HepG2 (cell line): ENCODE data around the gene HOTAIR. TPM values are rescaled to one million over a fixed set of nuclear protein-coding genes. Genes with fewer than 3 reads are reported as not detected.

Source experiments
- FOXK1 ChIP-seq: sonication (generic); formaldehyde crosslinking; IDR thresholded peaks from 2 replicates; pipeline ENCODE4 v1.4.0; 2020; ENCODE audit warnings: low read depth, missing genetic modification reagents, borderline replicate concordance
- HMGXB4 ChIP-seq, 2 experiments: sonication (generic) in 1 of 2; formaldehyde crosslinking in 1 of 2; IDR thresholded peaks; 2 replicates each; pipeline versions ENCODE4 v1.4.0 to v1.6.1; 2018 to 2020; ENCODE audit warnings: missing genetic modification reagents in 2 of 2, borderline replicate concordance in 1 of 2, low read depth in 1 of 2, mild to moderate bottlenecking in 1 of 2, missing biosample characterization in 1 of 2
- HNF1B ChIP-seq: sonication (generic); formaldehyde crosslinking; IDR thresholded peaks from 2 replicates; pipeline ENCODE4 v1.5.1; 2020; ENCODE audit warnings: mild to moderate bottlenecking, moderate library complexity, missing genetic modification reagents
- NONO ChIP-seq, 2 experiments: fragments of 450-650 bp in 1 of 2; sonication (generic) in 1 of 2; formaldehyde crosslinking in 1 of 2; IDR thresholded peaks in 1 of 2; conservative IDR thresholded peaks in 1 of 2; 2 replicates each; pipeline versions ENCODE4 v1.6.1 to v1.8.0; 2017 to 2022; ENCODE audit warnings: mild to moderate bottlenecking in 1 of 2, missing genetic modification reagents in 1 of 2, moderate library complexity in 1 of 2
- SP140L ChIP-seq: sonication (generic); formaldehyde crosslinking; IDR thresholded peaks from 2 replicates; pipeline ENCODE4 v1.4.0; 2020; ENCODE audit warnings: missing genetic modification reagents, borderline replicate concordance
- TAF15 ChIP-seq: fragments of 200-400 bp; formaldehyde crosslinking; IDR thresholded peaks from one replicate; pipeline ENCODE4 v1.6.1; 2018; ENCODE audit warnings: mild to moderate bottlenecking, low read depth, low read length; ENCODE audit not compliant: poor library complexity, severe bottlenecking
- ZBTB40 ChIP-seq, 2 experiments: fragments of 450-650 bp in 1 of 2; sonication (generic) in 1 of 2; formaldehyde crosslinking in 1 of 2; IDR thresholded peaks; 2 replicates each; pipeline versions ENCODE4 v1.6.1 to v1.8.0; 2016 to 2022; ENCODE audit warnings: antibody characterized with exemption in 1 of 2, mild to moderate bottlenecking in 1 of 2, missing genetic modification reagents in 1 of 2
- ZNF501 ChIP-seq: sonication (generic); formaldehyde crosslinking; IDR thresholded peaks from 2 replicates; pipeline ENCODE4 v1.5.1; 2020; ENCODE audit warnings: mild to moderate bottlenecking, moderate library complexity, missing genetic modification reagents
- ZNF703 ChIP-seq: sonication (generic); formaldehyde crosslinking; IDR thresholded peaks from 2 replicates; pipeline ENCODE4 v1.5.1; 2020; ENCODE audit warnings: missing genetic modification reagents, mild to moderate bottlenecking, moderate library complexity, borderline replicate concordance
- polyA plus RNA-seq, 8 experiments: library from polyadenylated mRNA; depleted of rRNA in 3 of 8; stranded (reverse) in 7 of 8; unstranded in 1 of 8; fragments of >200 nt; fragmentation: Illumina TruSeq in 4 of 8; extraction: Trizol in 4 of 8; gene quantifications; 2 replicates each; pipeline versions ENCODE4 v1.2.1 to v1.2.3, GENCODE V29; 2011 to 2016; ENCODE audit warnings: low read depth in 4 of 8, missing spikeins in 1 of 8, mixed read lengths in 1 of 8; ENCODE audit not compliant: insufficient read depth in 1 of 8
- total RNA-seq, 5 experiments: library from RNA; depleted of rRNA; stranded (reverse); fragments of >200 nt; fragmentation: Illumina TruSeq; extraction: Trizol; gene quantifications; 2 replicates each; pipeline ENCODE4 v1.2.3, GENCODE V29; 2016; ENCODE audit warnings: low read depth in 1 of 5

The HOTAIR gene
- total and polyA plus RNA-seq, 2 of the 13 experiments (the other 11 are each of a cell fraction or from before 2014, with no cell fraction given), result not detected

GRCh38 chr12:54019924-54020590 is 45.3 kb upstream of the HOTAIR start (continued):
- no peak for TF ChIP-seq TAF15
- TF ChIP-seq ZNF703 (CRISPR knock-in tag), result no peak
- TF ChIP-seq ZBTB40 (IDR thresholded peaks at IDR 0.05), result no peak
- no peak for TF ChIP-seq ZBTB40 (CRISPR knock-in tag; IDR thresholded peaks at IDR 0.05)
- no peak for TF ChIP-seq SP140L
- no peak for TF ChIP-seq ZNF501 (CRISPR knock-in tag)
- TF ChIP-seq FOXK1 (CRISPR knock-in tag), result no peak
- TF ChIP-seq NONO (IDR thresholded peaks at IDR 0.05), result no peak
- TF ChIP-seq NONO (CRISPR knock-in tag; conservative IDR thresholded peaks at IDR 0.05), result no peak
- no peak for TF ChIP-seq HMGXB4 (CRISPR knock-in tag; IDR thresholded peaks at IDR 0.05; ENCODE audit: borderline replicate concordance in 1 of 2, low read depth in 1 of 2)
- TF ChIP-seq HNF1B, result no peak
